ENCODE results near the gene DPH7.

Gene DPH7

DNA sequence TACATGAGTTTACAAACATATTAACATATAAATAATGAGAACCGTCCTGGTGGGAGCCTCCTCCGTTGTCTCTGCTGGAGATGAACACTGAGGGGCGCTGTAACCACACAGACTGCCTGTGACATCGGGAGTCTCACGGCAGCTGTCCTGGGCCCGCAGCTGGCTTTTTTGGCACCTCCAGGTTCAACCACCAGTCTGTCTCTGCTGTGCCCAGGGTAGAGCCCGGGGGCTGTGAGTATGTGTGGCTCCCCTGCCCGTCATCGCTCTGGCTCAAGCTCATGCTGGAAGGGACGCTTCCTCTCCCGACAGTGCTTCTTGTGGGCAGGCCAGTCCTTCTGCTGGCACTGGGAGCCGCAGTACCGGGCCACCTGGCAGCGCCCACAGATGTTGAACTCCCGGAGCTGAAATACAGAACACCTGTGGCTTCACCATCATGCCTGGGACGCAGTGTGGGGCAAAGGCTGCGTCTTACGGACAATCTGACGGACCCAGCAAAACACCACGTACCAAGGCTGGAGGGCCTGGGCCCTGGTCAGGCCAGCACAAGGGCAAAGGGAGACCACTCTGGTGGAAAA, 3.6 kb upstream of the DPH7 start:
- DNase-seq (ENCODE audit: insufficient read length, low spot score), result no peak
- no peak for FAIRE-seq
- TF ChIP-seq POLR2A (IDR thresholded peaks at IDR 0.05; ENCODE audit: low read depth, low read length), result no peak
- no peak for TF ChIP-seq POU2F2 (IDR thresholded peaks at IDR 0.05; ENCODE audit: low read depth, low read length)
- no peak for TF ChIP-seq PAX5 (IDR thresholded peaks at IDR 0.05; ENCODE audit: insufficient read depth, low read length, severe bottlenecking)
- TF ChIP-seq POLR2AphosphoS5 (IDR thresholded peaks at IDR 0.05; ENCODE audit: low read depth, low read length), result no peak
- TF ChIP-seq SPI1 (IDR thresholded peaks at IDR 0.05; ENCODE audit: low read depth, low read length), result no peak
- no peak for TF ChIP-seq TAF1 (IDR thresholded peaks at IDR 0.05; ENCODE audit: low read depth, low read length)

DNA sequence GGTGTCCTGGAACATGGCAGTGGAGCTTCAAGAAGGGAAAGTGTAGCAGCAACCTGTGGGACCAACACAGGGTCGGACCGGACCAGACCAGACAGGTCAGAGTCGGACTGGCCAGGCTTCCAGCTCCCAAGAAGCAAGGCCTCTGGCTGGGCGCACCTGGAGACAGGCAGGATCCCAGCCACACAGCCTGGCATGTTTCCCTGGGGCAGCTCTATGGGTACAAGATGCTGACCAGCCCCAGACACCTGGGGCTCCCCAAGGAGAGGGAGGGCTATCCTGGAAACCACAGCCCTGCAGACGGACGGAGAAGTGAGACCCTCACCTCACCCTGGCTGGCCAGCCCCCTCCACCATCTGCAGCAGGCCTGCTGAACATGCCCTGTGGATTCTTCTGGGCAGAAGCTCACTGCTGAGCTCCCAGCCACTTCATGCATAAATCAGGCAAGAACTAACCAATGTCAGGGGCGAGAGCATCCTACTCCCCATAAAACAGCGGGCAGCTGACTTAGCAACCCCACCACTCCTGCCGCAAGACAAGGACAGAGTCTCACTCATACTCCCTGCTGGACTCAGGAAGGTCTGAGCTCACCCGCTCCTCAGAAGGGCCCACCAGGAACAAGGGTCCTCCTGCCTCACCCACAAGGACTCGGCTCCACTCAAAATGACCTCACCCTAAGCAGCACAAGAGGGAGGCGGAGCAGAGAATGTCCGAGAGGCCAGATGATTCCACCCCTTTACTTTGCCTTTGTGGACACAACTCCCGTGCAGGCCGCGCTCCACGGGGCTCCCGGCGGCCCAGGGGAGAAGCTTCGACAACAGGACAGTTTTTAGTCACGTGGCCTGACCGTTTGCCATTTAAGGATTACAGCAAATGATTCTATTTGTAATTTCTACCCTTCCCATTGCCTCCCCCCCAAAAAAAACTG, 2.9 kb upstream of the DPH7 start:
- no peak for TF ChIP-seq POLR2AphosphoS5 (IDR thresholded peaks at IDR 0.05; ENCODE audit: low read depth, low read length)
- TF ChIP-seq TAF1 (IDR thresholded peaks at IDR 0.05; ENCODE audit: low read depth, low read length), result no peak
- TF ChIP-seq PAX5 (IDR thresholded peaks at IDR 0.05; ENCODE audit: insufficient read depth, low read length, severe bottlenecking), result no peak
- TF ChIP-seq POLR2A (IDR thresholded peaks at IDR 0.05; ENCODE audit: low read depth, low read length), result no peak
- TF ChIP-seq SPI1 (IDR thresholded peaks at IDR 0.05; ENCODE audit: low read depth, low read length), result no peak
- DNase-seq (ENCODE audit: insufficient read length, low spot score) (no peak), FAIRE-seq (no peak)

DNA sequence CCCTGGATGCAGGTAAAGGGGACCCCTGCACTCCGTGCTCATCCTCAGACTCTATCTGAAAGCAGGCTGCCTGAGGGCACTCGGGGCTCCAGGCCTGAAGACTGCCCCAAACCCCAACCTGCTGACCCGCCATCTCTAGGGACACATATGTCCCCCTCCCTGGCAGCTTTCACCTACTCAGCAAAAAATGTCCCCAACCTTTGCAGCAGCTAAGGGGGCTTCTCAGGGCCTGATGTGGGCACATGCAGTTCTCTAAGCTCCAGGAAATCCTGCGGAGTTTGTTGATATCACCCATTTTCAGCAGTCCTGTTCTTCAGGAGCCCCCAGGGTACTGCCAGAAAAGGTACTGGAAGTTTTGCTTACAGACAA, 2.2 kb upstream of the DPH7 start:
- TF ChIP-seq TAF1 (IDR thresholded peaks at IDR 0.05; ENCODE audit: low read depth, low read length) (no peak), POU2F2 (IDR thresholded peaks at IDR 0.05; ENCODE audit: low read depth, low read length) (no peak), PAX5 (IDR thresholded peaks at IDR 0.05; ENCODE audit: insufficient read depth, low read length, severe bottlenecking) (no peak), SPI1 (IDR thresholded peaks at IDR 0.05; ENCODE audit: low read depth, low read length) (no peak), POLR2AphosphoS5 (IDR thresholded peaks at IDR 0.05; ENCODE audit: low read depth, low read length) (no peak), POLR2A (IDR thresholded peaks at IDR 0.05; ENCODE audit: low read depth, low read length) (no peak)
- FAIRE-seq, result no peak
- no peak for DNase-seq (ENCODE audit: insufficient read length, low spot score)

DNA sequence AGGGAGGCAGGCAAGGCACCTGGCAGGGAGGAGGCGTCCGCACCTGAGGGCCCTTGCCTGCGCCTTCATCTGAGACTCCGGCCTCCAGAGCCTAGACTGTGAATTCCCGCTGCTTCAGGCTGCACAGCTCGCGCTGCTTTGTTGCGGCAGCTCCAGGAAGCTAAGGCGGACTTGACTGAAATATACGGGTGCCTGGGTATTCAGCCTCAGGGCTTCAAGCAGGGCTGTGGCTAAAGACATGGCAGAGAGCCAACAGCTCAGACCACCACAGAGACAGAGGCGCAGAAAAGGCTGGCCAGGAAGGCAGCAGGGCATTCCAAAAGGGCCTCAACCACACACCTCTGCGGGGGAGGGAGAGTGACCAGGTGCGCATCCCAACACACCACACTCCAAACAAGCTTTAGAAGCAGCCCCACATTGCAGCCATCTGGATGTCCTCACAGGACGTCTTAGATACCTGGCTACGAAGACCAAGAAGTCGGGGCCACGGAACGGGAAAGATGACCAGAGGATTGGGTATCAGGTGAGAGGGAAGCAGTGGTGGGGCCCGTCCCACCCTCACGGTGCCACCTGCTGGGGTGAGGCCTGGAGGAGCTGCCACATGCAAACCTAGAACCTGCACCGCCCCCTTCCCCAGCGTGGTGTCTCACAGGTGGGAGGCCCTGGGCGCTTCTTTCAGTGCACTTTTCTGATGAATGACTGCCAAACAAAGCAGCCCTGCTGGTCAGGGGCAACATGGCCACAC, 1.7 kb upstream of the DPH7 start:
- FAIRE-seq (no peak), DNase-seq (ENCODE audit: insufficient read length, low spot score) (no peak)
- TF ChIP-seq POU2F2 (IDR thresholded peaks at IDR 0.05; ENCODE audit: low read depth, low read length), result no peak
- TF ChIP-seq PAX5 (IDR thresholded peaks at IDR 0.05; ENCODE audit: insufficient read depth, low read length, severe bottlenecking), result no peak
- TF ChIP-seq POLR2A (IDR thresholded peaks at IDR 0.05; ENCODE audit: low read depth, low read length), result no peak; the same call in 1 of the 2 replicates
- TF ChIP-seq SPI1 (IDR thresholded peaks at IDR 0.05; ENCODE audit: low read depth, low read length), result no peak
- TF ChIP-seq POLR2AphosphoS5 (IDR thresholded peaks at IDR 0.05; ENCODE audit: low read depth, low read length), result peak; percentile 42; the same call in 1 of the 2 replicates
- TF ChIP-seq TAF1 (IDR thresholded peaks at IDR 0.05; ENCODE audit: low read depth, low read length), result no peak

DNA sequence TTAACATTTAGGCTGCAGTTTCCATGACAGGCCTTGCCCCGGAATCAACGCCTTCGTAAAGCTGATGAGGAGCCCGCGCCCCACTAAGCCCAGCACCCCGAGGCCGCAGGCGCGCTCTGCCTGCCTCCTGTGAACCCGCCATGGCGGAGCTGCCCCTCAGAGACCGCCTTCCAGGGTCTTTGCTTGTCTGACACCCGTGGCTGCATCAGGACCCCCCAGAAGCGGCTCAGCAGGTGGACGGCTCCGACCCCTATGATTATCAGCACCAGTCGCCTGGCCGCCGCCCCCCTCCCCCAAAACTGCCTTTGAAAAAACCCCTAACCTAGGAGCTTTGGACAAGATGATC, 507 bp upstream of the DPH7 start:
- no peak for DNase-seq (ENCODE audit: insufficient read length, low spot score)
- FAIRE-seq, result no peak
- no peak for TF ChIP-seq TAF1 (IDR thresholded peaks at IDR 0.05; ENCODE audit: low read depth, low read length)
- TF ChIP-seq POLR2AphosphoS5 (IDR thresholded peaks at IDR 0.05; ENCODE audit: low read depth, low read length), result no peak
- no peak for TF ChIP-seq SPI1 (IDR thresholded peaks at IDR 0.05; ENCODE audit: low read depth, low read length)
- no peak for TF ChIP-seq POLR2A (IDR thresholded peaks at IDR 0.05; ENCODE audit: low read depth, low read length)
- no peak for TF ChIP-seq POU2F2 (IDR thresholded peaks at IDR 0.05; ENCODE audit: low read depth, low read length)
- TF ChIP-seq PAX5 (IDR thresholded peaks at IDR 0.05; ENCODE audit: insufficient read depth, low read length, severe bottlenecking), result no peak

DNA sequence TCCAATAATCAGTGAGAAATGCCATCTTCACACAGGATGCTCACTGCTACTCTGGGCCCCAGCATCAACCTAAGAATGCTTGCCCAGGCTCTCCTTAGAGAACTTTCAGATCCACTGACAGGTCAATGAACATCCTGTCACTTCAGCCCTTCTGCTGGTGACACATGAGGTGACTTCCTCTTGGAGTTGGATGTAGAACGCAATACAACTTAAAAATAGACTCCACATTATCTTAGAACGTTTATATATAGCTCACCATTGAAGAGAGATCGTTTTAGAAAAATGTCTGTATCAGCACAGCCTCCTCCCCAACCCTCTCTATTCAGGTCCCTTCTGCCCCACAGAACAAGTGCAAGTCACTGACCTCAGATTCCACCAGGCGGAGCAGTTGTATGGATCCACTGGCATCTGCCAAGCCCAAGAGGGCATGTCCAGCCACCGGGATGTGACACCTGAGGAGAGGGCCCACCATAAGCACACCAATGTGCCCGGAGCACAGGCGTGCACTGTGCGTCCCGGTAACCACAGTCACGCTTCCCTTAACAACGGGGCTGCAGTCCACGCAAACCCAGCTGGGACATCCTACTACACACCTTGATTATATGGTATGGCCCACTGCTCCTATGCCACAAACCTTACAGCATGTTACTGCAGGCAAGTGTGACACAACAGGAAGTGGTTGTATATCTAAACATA, 2.9 kb downstream of the DPH7 start:
- DNase-seq (ENCODE audit: insufficient read length, low spot score), result no peak

DNA sequence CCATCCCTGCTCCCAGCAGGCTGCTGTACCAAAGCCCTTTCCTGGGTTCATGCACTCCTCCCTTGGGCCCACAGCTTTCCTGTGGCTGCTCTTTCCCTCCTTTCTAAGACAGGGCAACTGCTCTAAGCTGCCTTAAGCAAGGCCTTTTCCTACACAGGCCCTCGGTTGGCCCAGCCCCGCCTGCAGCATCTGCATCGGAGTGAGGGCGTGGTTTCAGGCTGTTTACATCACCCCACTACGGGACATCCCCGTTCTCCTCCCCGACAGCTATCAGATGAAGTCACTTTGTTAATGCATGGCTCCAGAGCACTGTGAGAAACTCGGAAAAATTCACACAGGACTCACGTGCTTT, 3.4 kb downstream of the DPH7 start:
- DNase-seq (ENCODE audit: insufficient read length, low spot score), result no peak
- TF ChIP-seq POU2F2 (IDR thresholded peaks at IDR 0.05; ENCODE audit: low read depth, low read length) (no peak), PAX5 (IDR thresholded peaks at IDR 0.05; ENCODE audit: insufficient read depth, low read length, severe bottlenecking) (no peak), TAF1 (IDR thresholded peaks at IDR 0.05; ENCODE audit: low read depth, low read length) (no peak), POLR2AphosphoS5 (IDR thresholded peaks at IDR 0.05; ENCODE audit: low read depth, low read length) (no peak), POLR2A (IDR thresholded peaks at IDR 0.05; ENCODE audit: low read depth, low read length) (no peak), SPI1 (IDR thresholded peaks at IDR 0.05; ENCODE audit: low read depth, low read length) (no peak)
- no peak for FAIRE-seq

More for the DNA sequence above, 2.9 kb downstream of the DPH7 start:
- FAIRE-seq, result no peak
- TF ChIP-seq SPI1 (IDR thresholded peaks at IDR 0.05; ENCODE audit: low read depth, low read length), result 0 out of 2 replicates have a peak, but pooled peaks have one; percentile 12
- no peak for TF ChIP-seq POLR2AphosphoS5 (IDR thresholded peaks at IDR 0.05; ENCODE audit: low read depth, low read length)

DNA sequence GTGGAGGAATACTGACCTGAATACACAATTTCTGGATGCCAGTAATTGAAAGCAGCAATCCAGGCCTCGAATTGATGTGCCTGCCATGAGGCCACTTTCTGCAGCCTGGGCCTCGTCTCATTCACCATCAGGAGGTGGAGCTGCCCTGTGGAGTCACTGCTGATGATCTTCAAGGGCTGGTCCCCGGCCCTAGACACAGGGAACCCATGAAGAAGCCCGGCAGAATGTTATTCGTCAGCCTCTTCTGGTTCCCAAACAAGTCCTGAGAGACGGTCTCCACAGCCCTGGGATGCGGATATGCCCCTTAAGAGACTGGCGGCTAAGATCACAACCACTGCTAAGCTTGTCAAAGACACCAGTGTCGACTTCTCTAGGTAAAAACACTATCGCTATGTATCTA, 4.5 kb downstream of the DPH7 start:
- TF ChIP-seq POLR2AphosphoS5 (IDR thresholded peaks at IDR 0.05; ENCODE audit: low read depth, low read length), result no peak
- DNase-seq (ENCODE audit: insufficient read length, low spot score) (no peak), FAIRE-seq (no peak)

DNA sequence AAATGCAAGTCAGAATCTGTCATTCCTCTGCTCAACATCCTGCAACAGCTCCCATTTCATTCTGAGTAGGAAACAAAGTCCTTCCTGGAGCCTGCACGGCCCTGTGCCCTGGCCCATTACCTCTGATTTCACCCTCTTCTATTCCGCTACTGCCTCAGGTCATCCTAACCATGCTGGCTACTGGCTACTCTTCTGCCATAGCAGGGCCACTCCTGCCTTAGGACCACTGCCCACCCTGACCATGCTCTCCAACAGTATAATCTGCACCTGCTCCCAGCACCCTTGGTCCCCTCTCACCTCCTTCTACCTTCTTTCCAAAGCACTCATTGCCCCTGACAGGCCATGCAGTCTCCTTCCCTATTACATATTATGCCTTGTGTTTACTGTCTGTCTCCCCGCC, 8.2 kb downstream of the DPH7 start:
- DNase-seq (ENCODE audit: insufficient read length, low spot score) (no peak), FAIRE-seq (no peak)
- no peak for TF ChIP-seq PAX5 (IDR thresholded peaks at IDR 0.05; ENCODE audit: insufficient read depth, low read length, severe bottlenecking)
- TF ChIP-seq TAF1 (IDR thresholded peaks at IDR 0.05; ENCODE audit: low read depth, low read length), result no peak
- no peak for TF ChIP-seq POU2F2 (IDR thresholded peaks at IDR 0.05; ENCODE audit: low read depth, low read length)
- TF ChIP-seq POLR2AphosphoS5 (IDR thresholded peaks at IDR 0.05; ENCODE audit: low read depth, low read length), result no peak
- no peak for TF ChIP-seq POLR2A (IDR thresholded peaks at IDR 0.05; ENCODE audit: low read depth, low read length)
- no peak for TF ChIP-seq SPI1 (IDR thresholded peaks at IDR 0.05; ENCODE audit: low read depth, low read length)
